Measurements from ENCODE around the gene KCNA1. TPM values are rescaled to one million over a fixed set of nuclear protein-coding genes. Genes with fewer than 3 reads are reported as not detected.

KCNA1 gene
- total RNA-seq, 2 donors from 2014 or later: under 0.01 TPM; not detected in 1

DNA sequence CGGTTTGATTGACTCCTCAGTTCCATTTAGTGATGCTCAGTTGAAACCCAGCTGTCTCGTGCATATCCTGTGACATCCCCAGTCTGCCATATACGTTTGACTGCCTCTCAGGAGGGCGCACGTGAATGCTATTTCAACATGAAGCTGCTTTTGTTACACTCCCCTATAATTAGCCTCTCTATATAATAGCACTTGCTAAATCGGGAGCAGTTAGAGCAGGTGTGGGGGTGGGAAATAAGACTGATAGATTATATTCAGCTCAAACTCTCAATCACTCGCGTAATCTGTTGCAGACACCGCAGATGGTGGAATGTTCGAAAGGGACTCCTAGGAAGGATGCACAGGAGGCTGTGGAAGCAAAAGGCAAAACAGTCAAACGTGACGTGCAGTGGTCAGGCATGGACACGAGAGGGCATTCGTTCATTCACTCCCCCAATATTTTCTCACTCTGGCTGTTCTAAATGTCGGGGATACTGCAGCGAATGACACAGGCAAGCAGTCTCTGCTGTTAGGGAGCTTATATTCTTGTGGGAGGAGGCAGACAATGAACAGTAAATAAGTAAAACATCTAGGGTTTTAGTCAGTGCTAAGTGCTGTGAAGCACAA lies 29.8 kb downstream of the KCNA1 start:
- H3K27ac ChIP-seq: no peak overlapping the region
- H3K4me1 ChIP-seq: no peaks in the 10 kb centered on the region
- H3K4me3 ChIP-seq: no peak overlapping the region
- no peak for ATAC-seq
- 63 to 72% methylated on average over 16 of the region's 16 CpGs for WGBS, 2 donors
- no peaks in the 10 kb centered on the region for H3K9me3 ChIP-seq
- H3K36me3 ChIP-seq (replicated peaks in 1 of 2; ENCODE audit: insufficient read depth in 1 of 2, low read depth in 2 of 2): no peaks in the 10 kb centered on the region
- no peak for TF ChIP-seq POLR2A (IDR thresholded peaks at IDR 0.05)
- TF ChIP-seq, protein P1, sequence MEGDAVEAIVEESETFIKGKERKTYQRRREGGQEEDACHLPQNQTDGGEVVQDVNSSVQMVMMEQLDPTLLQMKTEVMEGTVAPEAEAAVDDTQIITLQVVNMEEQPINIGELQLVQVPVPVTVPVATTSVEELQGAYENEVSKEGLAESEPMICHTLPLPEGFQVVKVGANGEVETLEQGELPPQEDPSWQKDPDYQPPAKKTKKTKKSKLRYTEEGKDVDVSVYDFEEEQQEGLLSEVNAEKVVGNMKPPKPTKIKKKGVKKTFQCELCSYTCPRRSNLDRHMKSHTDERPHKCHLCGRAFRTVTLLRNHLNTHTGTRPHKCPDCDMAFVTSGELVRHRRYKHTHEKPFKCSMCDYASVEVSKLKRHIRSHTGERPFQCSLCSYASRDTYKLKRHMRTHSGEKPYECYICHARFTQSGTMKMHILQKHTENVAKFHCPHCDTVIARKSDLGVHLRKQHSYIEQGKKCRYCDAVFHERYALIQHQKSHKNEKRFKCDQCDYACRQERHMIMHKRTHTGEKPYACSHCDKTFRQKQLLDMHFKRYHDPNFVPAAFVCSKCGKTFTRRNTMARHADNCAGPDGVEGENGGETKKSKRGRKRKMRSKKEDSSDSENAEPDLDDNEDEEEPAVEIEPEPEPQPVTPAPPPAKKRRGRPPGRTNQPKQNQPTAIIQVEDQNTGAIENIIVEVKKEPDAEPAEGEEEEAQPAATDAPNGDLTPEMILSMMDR (IDR thresholded peaks at IDR 0.05): no peak
- DNase-seq: no peak
- intact Hi-C loops (cut with DNase I): no loop called here
- no peaks in the 10 kb centered on the region for H3K27me3 ChIP-seq

DNA sequence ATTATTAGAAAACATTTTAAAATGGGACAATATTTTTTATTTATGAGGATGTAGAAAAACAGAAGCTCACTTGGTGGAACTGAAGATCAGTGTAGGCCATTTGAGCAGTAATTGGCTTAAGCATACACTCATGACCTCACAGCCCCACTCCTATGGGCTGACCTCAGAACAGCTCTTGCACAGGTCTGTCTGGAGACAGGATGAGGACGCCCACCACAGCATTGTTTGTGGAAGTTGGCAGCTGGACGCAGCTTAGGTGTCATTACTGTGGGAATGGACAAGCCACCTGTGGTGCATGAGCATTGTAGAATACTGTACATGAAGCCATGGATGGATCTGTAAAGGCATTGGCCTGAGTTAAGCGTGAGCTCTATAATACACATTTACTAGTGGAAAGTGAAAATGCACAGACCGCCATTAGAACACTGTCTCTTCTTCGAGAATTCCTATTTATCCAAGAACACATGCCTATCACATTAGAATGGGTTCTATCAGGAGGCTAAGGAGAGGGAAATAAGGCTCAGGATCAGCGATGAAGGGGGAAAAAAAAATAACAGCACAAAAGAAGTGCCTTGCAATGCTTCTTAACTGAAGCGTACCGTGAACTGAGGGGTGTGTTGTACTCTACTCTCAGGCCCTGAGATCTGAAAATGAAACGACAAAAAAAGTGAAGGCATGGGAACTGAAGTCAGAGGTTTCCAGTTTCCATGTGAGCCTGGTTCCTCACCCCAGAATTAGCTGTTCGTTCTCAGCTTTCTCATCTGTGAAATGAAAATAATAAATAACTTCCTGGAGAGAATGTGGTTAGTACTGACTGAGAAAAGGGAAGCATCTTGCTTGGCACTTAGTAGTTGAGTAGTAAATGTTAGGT lies 33.6 kb downstream of the KCNA1 start:
- no peaks in the 10 kb centered on the region for H3K27me3 ChIP-seq
- intact Hi-C loops (cut with DNase I): no loop called here
- no peak overlapping the region for H3K4me3 ChIP-seq
- no peaks in the 10 kb centered on the region for H3K4me1 ChIP-seq
- no peak overlapping the region for H3K27ac ChIP-seq
- DNase-seq: no peak
- ATAC-seq: no peak
- H3K36me3 ChIP-seq (replicated peaks in 1 of 2; ENCODE audit: insufficient read depth in 1 of 2, low read depth in 2 of 2): no peaks in the 10 kb centered on the region
- TF ChIP-seq POLR2A (IDR thresholded peaks at IDR 0.05): no peak
- TF ChIP-seq, protein P1 (IDR thresholded peaks at IDR 0.05): no peak
- WGBS, 2 donors: 74% methylated on average over 10 of the region's 10 CpGs
- H3K9me3 ChIP-seq: no peaks in the 10 kb centered on the region

DNA sequence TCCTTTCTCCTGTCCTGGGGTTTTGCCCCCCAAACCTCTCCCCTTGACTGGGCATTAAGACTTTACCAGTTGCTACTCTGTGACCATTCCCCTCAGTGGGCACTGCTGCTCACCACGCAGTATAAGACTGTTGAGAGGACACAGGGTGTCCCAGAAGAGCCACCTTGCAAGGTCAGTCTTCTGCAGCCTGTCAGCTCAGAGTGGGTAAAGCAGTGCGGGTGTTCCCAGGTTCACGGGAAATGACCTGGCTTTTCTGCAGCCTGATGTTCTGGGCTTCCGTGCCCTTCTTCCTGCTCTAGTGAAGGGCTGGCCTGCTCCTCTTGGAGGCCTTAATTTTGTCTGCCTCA lies 34.2 kb downstream of the KCNA1 start:
- no peak for ATAC-seq
- no peak for TF ChIP-seq POLR2A (IDR thresholded peaks at IDR 0.05)
- TF ChIP-seq, protein P1 (IDR thresholded peaks at IDR 0.05): no peak
- WGBS, 2 donors: 62 to 78% methylated on average over 4 of the region's 4 CpGs
- no peaks in the 10 kb centered on the region for H3K9me3 ChIP-seq
- no peaks in the 10 kb centered on the region for H3K36me3 ChIP-seq (replicated peaks in 1 of 2; ENCODE audit: insufficient read depth in 1 of 2, low read depth in 2 of 2)
- H3K4me3 ChIP-seq: no peak overlapping the region
- intact Hi-C loops (cut with DNase I): no loop called here
- H3K27me3 ChIP-seq: no peaks in the 10 kb centered on the region
- H3K4me1 ChIP-seq: no peaks in the 10 kb centered on the region
- H3K27ac ChIP-seq: no peak overlapping the region
- no peak for DNase-seq

GRCh38 chr12:4947253-4947652 lies 37.5 kb downstream of the KCNA1 start:
- no peaks in the 10 kb centered on the region for H3K9me3 ChIP-seq
- TF ChIP-seq, protein P1 (IDR thresholded peaks at IDR 0.05): no peak
- TF ChIP-seq POLR2A (IDR thresholded peaks at IDR 0.05): no peak
- ATAC-seq (no peak), DNase-seq (no peak)
- no peak overlapping the region for H3K27ac ChIP-seq
- H3K36me3 ChIP-seq (replicated peaks in 1 of 2; ENCODE audit: insufficient read depth in 1 of 2, low read depth in 2 of 2): no peaks in the 10 kb centered on the region
- H3K27me3 ChIP-seq: no peaks in the 10 kb centered on the region
- H3K4me3 ChIP-seq: no peak overlapping the region
- WGBS, 2 donors: 65 to 66% methylated on average over 12 of the region's 12 CpGs
- H3K4me1 ChIP-seq: no peaks in the 10 kb centered on the region
- intact Hi-C loops (cut with DNase I): no loop called here

Measured in body of pancreas (tissue), 4 donors.